ENCODE measurements around the gene GRHL1.

DNA sequence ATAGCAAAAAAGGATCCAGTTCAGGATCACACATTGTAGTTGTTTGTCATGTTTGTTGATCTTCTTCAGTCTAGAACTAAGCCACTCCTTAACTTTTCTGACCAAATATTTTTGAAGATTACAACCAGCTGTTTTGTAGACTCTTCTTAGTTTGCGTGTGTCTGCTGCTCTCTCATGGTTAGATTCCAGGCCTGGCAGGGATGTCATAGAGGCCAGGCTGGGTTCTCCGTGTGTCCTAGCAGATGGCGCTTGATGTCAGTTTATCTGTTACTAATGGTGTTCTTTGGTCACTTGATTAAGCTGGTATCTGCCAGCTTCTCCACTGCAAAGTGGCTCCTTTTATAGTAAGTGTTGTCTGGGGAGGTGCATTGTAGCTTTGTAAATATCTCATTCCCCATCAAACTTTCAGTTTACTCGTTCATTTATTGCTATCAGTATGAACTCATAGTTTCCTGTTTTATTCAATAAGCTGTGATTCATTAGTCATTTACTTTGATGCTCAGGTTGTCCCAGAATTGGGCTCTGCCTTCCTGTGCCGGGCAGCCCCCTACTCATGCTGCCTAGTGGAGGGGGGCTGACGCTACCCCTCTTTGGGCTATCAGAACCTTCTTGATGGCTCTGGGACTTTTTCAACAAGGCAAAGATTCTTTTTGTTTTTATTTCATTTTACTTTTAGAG, 42.1 kb downstream of the GRHL1 start:
- TF ChIP-seq CTCF (IDR thresholded peaks at IDR 0.05) (no peak), ZNF232 (CRISPR knock-in tag; IDR thresholded peaks at IDR 0.05) (no peak), E2F4 (CRISPR knock-in tag; IDR thresholded peaks at IDR 0.05; ENCODE audit: borderline replicate concordance, low read depth) (no peak), ZNF317 (CRISPR knock-in tag; IDR thresholded peaks at IDR 0.05; ENCODE audit: borderline replicate concordance, low read depth) (no peak), ATF2 (CRISPR knock-in tag; IDR thresholded peaks at IDR 0.05; ENCODE audit: borderline replicate concordance, low read depth) (no peak), FOXJ3 (CRISPR knock-in tag; IDR thresholded peaks at IDR 0.05; ENCODE audit: borderline replicate concordance) (no peak), EMX1 (CRISPR knock-in tag; IDR thresholded peaks at IDR 0.05) (no peak), RELA (CRISPR knock-in tag; IDR thresholded peaks at IDR 0.05; ENCODE audit: borderline replicate concordance) (no peak), CREM (CRISPR knock-in tag; IDR thresholded peaks at IDR 0.05) (no peak)
- TF ChIP-seq, protein P1, sequence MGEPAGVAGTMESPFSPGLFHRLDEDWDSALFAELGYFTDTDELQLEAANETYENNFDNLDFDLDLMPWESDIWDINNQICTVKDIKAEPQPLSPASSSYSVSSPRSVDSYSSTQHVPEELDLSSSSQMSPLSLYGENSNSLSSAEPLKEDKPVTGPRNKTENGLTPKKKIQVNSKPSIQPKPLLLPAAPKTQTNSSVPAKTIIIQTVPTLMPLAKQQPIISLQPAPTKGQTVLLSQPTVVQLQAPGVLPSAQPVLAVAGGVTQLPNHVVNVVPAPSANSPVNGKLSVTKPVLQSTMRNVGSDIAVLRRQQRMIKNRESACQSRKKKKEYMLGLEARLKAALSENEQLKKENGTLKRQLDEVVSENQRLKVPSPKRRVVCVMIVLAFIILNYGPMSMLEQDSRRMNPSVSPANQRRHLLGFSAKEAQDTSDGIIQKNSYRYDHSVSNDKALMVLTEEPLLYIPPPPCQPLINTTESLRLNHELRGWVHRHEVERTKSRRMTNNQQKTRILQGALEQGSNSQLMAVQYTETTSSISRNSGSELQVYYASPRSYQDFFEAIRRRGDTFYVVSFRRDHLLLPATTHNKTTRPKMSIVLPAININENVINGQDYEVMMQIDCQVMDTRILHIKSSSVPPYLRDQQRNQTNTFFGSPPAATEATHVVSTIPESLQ (CRISPR knock-in tag; IDR thresholded peaks at IDR 0.05) = no peak
- TF ChIP-seq, protein P2, sequence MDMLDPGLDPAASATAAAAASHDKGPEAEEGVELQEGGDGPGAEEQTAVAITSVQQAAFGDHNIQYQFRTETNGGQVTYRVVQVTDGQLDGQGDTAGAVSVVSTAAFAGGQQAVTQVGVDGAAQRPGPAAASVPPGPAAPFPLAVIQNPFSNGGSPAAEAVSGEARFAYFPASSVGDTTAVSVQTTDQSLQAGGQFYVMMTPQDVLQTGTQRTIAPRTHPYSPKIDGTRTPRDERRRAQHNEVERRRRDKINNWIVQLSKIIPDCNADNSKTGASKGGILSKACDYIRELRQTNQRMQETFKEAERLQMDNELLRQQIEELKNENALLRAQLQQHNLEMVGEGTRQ (CRISPR knock-in tag; IDR thresholded peaks at IDR 0.05) = no peak
